Gastroesophageal sphincter (tissue), 3 donors: Measurements from ENCODE around the gene MPZ.

Source experiments
- POLR2A ChIP-seq, 2 donors: fragments of 450-650 bp; IDR thresholded peaks; one replicate each; pipeline ENCODE4 v1.6.1; 2017; ENCODE audit warnings: antibody characterized with exemption in 2 of 2, mild to moderate bottlenecking in 2 of 2, moderate library complexity in 1 of 2
- TF ChIP-seq, protein P1 (sequence below), 4 experiments: fragments of 200-600 bp in 2 of 4; fragments of 450-650 bp in 2 of 4; sonication (generic) in 1 of 4; IDR thresholded peaks; one replicate each; pipeline ENCODE4 v1.5.1; 2017 to 2019; ENCODE audit warnings: antibody characterized with exemption in 4 of 4, mild to moderate bottlenecking in 2 of 4, moderate library complexity in 2 of 4

- TF ChIP-seq POLR2A (IDR thresholded peaks at IDR 0.05), result no peak
- TF ChIP-seq, protein P1, sequence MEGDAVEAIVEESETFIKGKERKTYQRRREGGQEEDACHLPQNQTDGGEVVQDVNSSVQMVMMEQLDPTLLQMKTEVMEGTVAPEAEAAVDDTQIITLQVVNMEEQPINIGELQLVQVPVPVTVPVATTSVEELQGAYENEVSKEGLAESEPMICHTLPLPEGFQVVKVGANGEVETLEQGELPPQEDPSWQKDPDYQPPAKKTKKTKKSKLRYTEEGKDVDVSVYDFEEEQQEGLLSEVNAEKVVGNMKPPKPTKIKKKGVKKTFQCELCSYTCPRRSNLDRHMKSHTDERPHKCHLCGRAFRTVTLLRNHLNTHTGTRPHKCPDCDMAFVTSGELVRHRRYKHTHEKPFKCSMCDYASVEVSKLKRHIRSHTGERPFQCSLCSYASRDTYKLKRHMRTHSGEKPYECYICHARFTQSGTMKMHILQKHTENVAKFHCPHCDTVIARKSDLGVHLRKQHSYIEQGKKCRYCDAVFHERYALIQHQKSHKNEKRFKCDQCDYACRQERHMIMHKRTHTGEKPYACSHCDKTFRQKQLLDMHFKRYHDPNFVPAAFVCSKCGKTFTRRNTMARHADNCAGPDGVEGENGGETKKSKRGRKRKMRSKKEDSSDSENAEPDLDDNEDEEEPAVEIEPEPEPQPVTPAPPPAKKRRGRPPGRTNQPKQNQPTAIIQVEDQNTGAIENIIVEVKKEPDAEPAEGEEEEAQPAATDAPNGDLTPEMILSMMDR (IDR thresholded peaks at IDR 0.05), result no peak
Measured at GRCh38 chr1:161351482-161351881, 41.7 kb upstream of the MPZ start.
